ENCODE measurements around the gene QSOX2.

QSOX2 gene

DNA sequence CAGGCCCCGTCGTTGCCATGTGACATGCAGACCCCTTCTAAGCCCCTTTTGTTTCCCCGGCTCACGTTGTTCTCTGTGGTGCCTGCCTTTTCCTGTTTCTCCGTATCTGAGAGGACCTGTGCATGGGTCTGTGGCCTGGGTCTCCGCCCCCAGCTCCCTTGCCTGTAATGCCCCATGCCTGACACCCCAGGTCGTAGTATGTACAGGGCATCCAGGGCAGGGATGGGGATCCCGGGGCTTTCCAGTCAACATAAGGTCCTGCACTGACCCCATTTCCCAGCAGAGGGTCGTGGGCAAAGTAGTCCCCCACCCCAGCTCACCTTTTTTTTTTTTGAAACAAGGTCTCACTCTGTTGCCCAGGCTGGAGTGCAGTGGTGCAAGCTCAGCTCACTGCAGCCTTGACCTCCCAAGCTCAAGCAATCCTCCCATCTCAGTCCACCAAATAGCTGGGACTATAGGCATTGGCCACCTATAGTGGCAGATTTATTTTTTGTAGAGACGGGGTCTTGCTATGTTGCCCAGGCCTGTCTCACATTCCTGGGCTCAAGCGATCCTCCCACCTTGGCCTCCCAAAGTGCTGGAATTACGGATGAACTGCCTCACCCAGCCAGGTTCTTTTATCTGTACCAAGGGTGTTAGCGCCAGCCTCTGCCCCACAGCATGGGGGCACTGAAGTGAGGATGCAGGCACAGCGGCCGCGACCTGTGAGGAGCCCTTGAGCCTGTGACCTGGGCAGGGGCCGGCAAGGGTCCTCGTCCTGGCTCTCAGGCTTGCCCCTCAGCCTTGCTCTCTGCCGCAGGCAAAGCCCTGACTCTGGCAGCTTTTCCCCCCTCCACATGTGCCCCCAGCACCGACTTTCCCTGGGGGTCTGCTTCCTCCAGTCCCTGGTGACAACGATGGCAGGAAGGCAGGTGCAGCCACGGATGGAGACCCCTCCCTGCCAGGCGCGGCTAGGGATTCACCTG lies 19.1 kb upstream of the QSOX2 start:
- CTCF ChIA-PET = no interaction called here
- no peak overlapping the region for H3K4me3 Mint-ChIP-seq
- DNase-seq = no peak

GRCh38 chr9:136264031-136264430 lies 18.4 kb upstream of the QSOX2 start:
- Mint-ChIP-seq H3K4me1 (peaks cover 10% of the 10 kb centered on the region), H3K27ac (no peak overlapping the region), H3K36me3 (no peaks in the 10 kb centered on the region), H3K4me3 (no peak overlapping the region), H3K27me3 (peaks cover 24% of the 10 kb centered on the region), H3K9me3 (no peaks in the 10 kb centered on the region)
- CTCF ChIA-PET = no interaction called here
- DNase-seq = no peak

More for the DNA sequence above, 19.1 kb upstream of the QSOX2 start:
- H3K27ac Mint-ChIP-seq = no peak overlapping the region
- H3K36me3 Mint-ChIP-seq = no peaks in the 10 kb centered on the region
- H3K4me1 Mint-ChIP-seq = peaks cover 10% of the 10 kb centered on the region
- H3K9me3 Mint-ChIP-seq = no peaks in the 10 kb centered on the region
- peaks cover 24% of the 10 kb centered on the region for H3K27me3 Mint-ChIP-seq

DNA sequence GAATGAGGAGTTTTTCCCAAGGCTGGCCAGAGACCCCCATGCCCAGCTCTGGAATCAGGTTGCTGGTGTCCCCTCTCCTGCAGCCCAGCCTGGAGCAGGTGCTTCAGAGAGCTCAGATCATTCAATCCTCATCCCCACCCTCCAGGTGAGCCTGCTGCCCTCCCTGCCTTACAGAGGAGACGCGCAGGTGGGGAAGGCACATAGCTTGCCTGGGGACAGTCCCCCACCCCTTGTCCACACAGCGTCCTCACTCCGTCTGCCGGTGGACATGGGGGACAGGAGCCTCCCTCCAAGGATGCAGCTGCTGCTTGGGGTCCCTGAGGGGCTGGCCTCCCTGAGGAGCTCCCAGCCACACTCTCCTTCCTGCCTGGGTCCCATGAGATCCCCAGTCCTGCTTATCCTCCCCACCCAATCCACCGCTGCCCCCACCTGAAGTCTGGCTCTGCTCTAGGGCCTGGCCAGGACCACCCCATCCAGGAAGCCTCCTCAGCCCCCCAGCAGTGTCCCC lies 17.1 kb upstream of the QSOX2 start:
- no peak overlapping the region for H3K27ac Mint-ChIP-seq
- no peaks in the 10 kb centered on the region for H3K36me3 Mint-ChIP-seq
- no peaks in the 10 kb centered on the region for H3K9me3 Mint-ChIP-seq
- H3K4me1 Mint-ChIP-seq = peaks cover 7% of the 10 kb centered on the region
- CTCF ChIA-PET = no interaction called here
- DNase-seq = no peak
- H3K27me3 Mint-ChIP-seq = peaks cover 11% of the 10 kb centered on the region
- H3K4me3 Mint-ChIP-seq = no peak overlapping the region

DNA sequence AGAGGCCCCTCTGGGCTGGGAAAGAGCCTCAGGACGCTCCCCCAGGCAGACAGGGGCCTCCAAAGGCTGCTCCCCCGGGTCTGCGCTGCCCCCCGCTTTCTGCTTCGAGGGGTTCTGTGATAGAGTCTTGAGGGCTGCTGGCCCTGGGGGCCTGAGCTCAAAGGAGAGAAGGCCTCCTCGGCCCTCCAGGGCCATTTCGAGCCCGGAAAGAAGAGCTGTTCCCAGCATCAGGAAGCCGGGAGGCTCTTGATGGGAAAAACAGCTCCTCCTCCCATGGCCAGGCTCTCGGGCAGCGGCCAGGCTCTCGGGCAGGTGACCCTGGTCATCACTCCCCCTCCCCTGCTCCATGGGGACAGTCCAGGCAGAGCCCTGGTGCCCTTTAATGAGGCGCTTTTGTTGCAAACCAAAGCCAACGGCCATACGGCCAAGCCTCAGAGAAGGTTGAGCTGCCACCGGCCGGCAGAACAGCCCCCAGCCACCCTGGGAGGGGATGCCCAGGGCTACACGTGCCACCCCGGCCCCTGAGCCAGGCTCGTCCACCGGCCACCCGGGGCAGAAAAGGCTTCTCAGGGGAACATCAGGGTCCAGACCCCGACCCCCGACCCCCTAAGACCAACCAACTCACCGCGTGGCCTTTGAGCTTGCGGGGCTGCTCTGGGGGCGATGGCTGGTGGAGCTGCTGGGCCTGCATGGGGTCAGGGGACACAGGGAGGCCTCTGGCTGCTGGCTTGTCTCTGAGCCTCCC lies 16.2 kb upstream of the QSOX2 start:
- peaks cover under 1% of the 10 kb centered on the region for H3K4me1 Mint-ChIP-seq
- DNase-seq = no peak
- H3K9me3 Mint-ChIP-seq = no peaks in the 10 kb centered on the region
- H3K4me3 Mint-ChIP-seq = no peak overlapping the region
- H3K27me3 Mint-ChIP-seq = peaks cover 5% of the 10 kb centered on the region
- CTCF ChIA-PET = no interaction called here
- H3K36me3 Mint-ChIP-seq = no peaks in the 10 kb centered on the region
- no peak overlapping the region for H3K27ac Mint-ChIP-seq

DNA sequence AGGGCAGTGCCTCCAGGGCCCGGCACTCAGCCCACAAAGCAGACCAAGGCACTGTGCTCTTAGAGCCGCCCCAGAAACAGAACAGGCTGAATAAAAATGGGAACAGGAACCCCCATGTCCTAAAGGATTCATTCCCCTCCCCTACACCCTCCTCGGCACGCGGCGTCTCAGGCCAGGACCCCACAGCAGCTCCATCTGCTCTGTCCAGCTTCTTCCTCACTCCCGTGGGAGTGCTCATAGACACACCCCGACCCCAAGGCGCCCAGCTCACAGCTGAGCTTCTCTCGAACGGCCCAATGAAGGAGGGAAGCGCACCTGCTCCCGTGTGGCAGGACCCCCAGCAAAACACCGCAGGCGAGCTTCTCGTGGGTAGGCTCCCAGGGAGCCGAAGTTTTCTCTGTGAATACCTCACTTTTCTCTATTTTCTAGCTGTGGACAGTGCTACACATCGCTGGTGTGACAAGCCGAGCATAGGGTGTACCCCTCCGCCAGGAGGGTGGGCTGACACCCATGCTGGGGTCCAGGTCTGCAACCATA lies 15.4 kb upstream of the QSOX2 start:
- Mint-ChIP-seq H3K4me1 (no peaks in the 10 kb centered on the region), H3K27ac (no peak overlapping the region), H3K27me3 (peaks cover 5% of the 10 kb centered on the region), H3K9me3 (no peaks in the 10 kb centered on the region), H3K36me3 (no peaks in the 10 kb centered on the region), H3K4me3 (no peak overlapping the region)
- CTCF ChIA-PET = no interaction called here
- no peak for DNase-seq

- Mint-ChIP-seq H3K4me1 (no peaks in the 10 kb centered on the region), H3K9me3 (no peaks in the 10 kb centered on the region), H3K36me3 (no peaks in the 10 kb centered on the region), H3K4me3 (no peak overlapping the region), H3K27ac (no peak overlapping the region), H3K27me3 (peaks cover 5% of the 10 kb centered on the region)
- DNase-seq = no peak
- CTCF ChIA-PET = no interaction called here
Measured at GRCh38 chr9:136260521-136260920, 14.9 kb upstream of the QSOX2 start.

GRCh38 chr9:136259836-136260235 lies 14.2 kb upstream of the QSOX2 start:
- CTCF ChIA-PET = no interaction called here
- no peak overlapping the region for H3K4me3 Mint-ChIP-seq
- peaks cover 5% of the 10 kb centered on the region for H3K27me3 Mint-ChIP-seq
- no peaks in the 10 kb centered on the region for H3K9me3 Mint-ChIP-seq
- no peak overlapping the region for H3K27ac Mint-ChIP-seq
- no peaks in the 10 kb centered on the region for H3K36me3 Mint-ChIP-seq
- H3K4me1 Mint-ChIP-seq = no peaks in the 10 kb centered on the region
- DNase-seq = no peak

- Mint-ChIP-seq H3K4me1 (no peaks in the 10 kb centered on the region), H3K4me3 (no peak overlapping the region), H3K27me3 (peaks cover 1% of the 10 kb centered on the region), H3K36me3 (no peaks in the 10 kb centered on the region), H3K27ac (no peak overlapping the region), H3K9me3 (no peaks in the 10 kb centered on the region)
- DNase-seq = no peak
- CTCF ChIA-PET = no interaction called here
Measured at GRCh38 chr9:136259517-136259813, 13.9 kb upstream of the QSOX2 start.

DNA sequence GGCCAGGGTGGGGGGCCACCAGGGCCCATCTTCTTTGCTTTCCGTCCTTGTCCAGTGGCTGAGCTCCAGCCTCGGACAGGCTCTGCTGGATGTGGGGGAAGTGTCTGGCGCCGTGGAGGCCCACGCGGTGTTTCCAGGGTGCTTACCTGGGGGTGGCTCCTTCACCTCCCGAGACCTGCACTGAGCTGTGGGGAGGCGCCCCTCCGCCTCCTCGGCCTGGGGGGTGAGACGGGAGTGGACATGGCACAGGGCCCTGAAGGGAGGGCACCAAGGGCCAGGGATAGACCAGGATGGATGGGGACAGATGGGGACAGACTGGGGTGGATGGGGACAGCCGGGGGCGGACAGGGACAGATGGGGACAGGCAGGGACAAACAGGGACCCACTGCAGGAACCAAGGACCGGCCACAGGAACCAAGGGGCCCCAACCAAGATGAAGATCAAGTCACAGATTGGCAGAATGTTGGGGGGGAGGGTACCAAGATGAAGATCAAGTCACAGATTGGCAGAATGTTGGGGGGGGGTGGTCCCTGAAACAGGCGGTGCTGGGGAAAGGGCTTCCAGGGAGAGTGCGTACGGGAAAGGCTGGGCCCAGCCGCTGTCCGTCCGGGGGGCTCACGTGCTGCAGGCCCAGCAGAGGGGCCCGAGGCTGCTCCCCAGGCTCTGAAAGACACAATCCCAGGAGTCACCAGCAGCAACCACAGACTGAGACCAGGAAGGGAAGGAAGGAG lies 13.3 kb upstream of the QSOX2 start:
- no peak overlapping the region for H3K27ac Mint-ChIP-seq
- H3K4me1 Mint-ChIP-seq = no peaks in the 10 kb centered on the region
- CTCF ChIA-PET = no interaction called here
- DNase-seq = no peak
- H3K4me3 Mint-ChIP-seq = no peak overlapping the region
- H3K27me3 Mint-ChIP-seq = no peaks in the 10 kb centered on the region
- no peaks in the 10 kb centered on the region for H3K9me3 Mint-ChIP-seq
- H3K36me3 Mint-ChIP-seq = no peaks in the 10 kb centered on the region

DNA sequence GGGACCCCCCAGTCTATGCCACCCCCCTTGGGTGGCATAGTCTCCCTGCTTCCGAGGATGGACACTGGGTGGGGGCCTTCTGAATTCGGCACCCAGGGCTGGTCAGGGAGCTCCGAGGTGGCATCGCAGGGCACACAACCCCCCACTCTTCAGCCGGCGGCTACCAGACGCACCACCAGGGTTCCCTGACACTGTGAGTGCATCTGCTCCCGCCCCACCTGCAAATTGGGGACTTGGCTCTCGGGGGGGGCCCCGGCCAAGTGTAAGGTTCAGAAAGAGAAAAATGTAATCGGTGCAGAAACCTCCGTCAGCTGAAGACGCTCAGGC lies 12.7 kb upstream of the QSOX2 start:
- Mint-ChIP-seq H3K36me3 (no peaks in the 10 kb centered on the region), H3K4me1 (no peaks in the 10 kb centered on the region)
- CTCF ChIA-PET = no interaction called here

GRCh38 chr9:136257381-136258298 lies 12.0 kb upstream of the QSOX2 start:
- H3K9me3 Mint-ChIP-seq = no peaks in the 10 kb centered on the region
- H3K27me3 Mint-ChIP-seq = no peaks in the 10 kb centered on the region
- DNase-seq = no peak
- no peak overlapping the region for H3K27ac Mint-ChIP-seq
- CTCF ChIA-PET = no interaction called here
- H3K36me3 Mint-ChIP-seq = no peaks in the 10 kb centered on the region
- no peak overlapping the region for H3K4me3 Mint-ChIP-seq
- no peaks in the 10 kb centered on the region for H3K4me1 Mint-ChIP-seq

More for the DNA sequence above, 12.7 kb upstream of the QSOX2 start:
- DNase-seq = no peak
- Mint-ChIP-seq H3K4me3 (no peak overlapping the region), H3K27me3 (no peaks in the 10 kb centered on the region), H3K27ac (no peak overlapping the region), H3K9me3 (no peaks in the 10 kb centered on the region)

DNA sequence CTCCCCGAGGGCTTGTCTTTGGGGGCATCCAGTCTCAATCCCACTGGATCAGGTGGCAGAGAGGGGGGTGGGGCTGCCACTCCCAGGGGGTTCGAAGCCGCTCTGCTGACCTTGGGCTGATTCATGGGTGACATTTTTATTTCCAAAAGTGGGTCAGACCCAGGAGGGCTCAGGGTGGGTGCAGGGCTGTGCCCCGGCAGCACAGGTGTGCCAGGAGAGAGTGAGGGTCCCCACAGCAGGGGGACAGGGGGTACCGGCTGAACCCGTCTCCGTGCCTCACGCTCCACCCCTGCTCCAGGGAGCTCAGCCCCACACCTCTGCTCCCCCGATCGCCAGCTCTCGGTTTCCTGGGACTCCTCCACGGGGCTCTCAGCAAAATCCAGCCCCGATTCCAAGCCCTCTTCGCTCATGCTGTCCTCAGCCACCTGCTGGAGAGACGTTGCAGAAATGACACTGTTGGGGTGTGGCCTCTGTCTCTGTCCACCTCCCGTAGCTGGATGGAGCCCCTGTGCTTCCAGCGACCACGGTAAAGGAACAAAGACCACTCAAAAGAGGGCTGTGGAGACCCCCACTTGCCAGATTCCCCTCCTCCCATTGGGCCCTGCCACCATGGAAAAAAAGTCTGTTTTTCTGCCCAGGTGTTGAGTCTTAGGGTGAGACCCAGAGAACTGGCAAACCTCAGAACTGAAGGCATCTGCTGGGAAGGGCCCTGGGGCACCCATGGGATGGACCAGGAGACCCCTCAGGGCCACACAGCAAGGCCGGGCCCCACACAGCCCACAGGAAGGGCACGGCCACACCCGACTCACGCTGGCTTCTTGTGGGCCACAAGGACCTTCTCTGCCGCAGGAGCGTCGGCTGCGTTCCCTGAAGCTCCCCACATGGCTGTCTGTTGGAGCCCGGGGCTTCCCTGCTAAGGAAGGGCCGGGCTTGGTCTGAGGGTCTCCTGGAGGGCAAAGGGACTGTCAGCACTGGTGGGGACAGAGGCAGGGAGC lies 10.6 kb upstream of the QSOX2 start:
- DNase-seq = no peak
- Mint-ChIP-seq H3K4me3 (no peak overlapping the region), H3K9me3 (no peaks in the 10 kb centered on the region), H3K27ac (no peak overlapping the region), H3K27me3 (peaks cover 4% of the 10 kb centered on the region), H3K36me3 (no peaks in the 10 kb centered on the region), H3K4me1 (no peaks in the 10 kb centered on the region)
- CTCF ChIA-PET = no interaction called here

GRCh38 chr9:136255166-136255538 lies 9.5 kb upstream of the QSOX2 start:
- Mint-ChIP-seq H3K9me3 (no peaks in the 10 kb centered on the region), H3K36me3 (no peaks in the 10 kb centered on the region), H3K27me3 (peaks cover 6% of the 10 kb centered on the region), H3K27ac (no peak overlapping the region), H3K4me3 (no peak overlapping the region), H3K4me1 (no peaks in the 10 kb centered on the region)
- no peak for DNase-seq
- CTCF ChIA-PET = no interaction called here
